ENCODE data around the gene ZMYND8.

ZMYND8 gene

GRCh38 chr20:47250360-47250759 is 106.1 kb downstream of the ZMYND8 start:
- Histone ChIP-seq H3K27me3 (ENCODE audit: control insufficient read depth in 3 of 3, insufficient read depth in 3 of 3, low read depth in 1 of 3, low read length in 3 of 3) (no peaks in the 10 kb centered on the region), H2BK15ac (ENCODE audit: low read length) (no peak overlapping the region), H4K91ac (ENCODE audit: low read depth, low read length, poor library complexity) (no peak overlapping the region), H3K14ac (ENCODE audit: low read length) (no peak overlapping the region), H3K4me1 (ENCODE audit: control insufficient read depth in 2 of 2, insufficient read depth in 1 of 2, low read depth in 1 of 2, low read length in 2 of 2) (no peaks in the 10 kb centered on the region), H3K79me1 (ENCODE audit: low read depth, low read length) (no peaks in the 10 kb centered on the region), H3K36me3 (replicated peaks in 1 of 2; ENCODE audit: control insufficient read depth in 2 of 2, insufficient read depth in 2 of 2, low read length in 2 of 2) (peaks cover 38 to 100% of the 10 kb centered on the region in 2 donors), H3K4me3 (ENCODE audit: low read length in 2 of 2) (no peak overlapping the region), H3K4ac (ENCODE audit: low read length) (no peak overlapping the region), H2BK5ac (ENCODE audit: low read length) (no peak overlapping the region), H3K18ac (ENCODE audit: low read length) (no peak overlapping the region), H3K9me3 (replicated peaks in 1 of 2; ENCODE audit: control insufficient read depth in 2 of 2, insufficient read depth in 1 of 2, low read depth in 1 of 2, low read length in 2 of 2) (no peaks in the 10 kb centered on the region), H3K9ac (ENCODE audit: low read depth, low read length, poor library complexity) (no peak overlapping the region), H2BK120ac (ENCODE audit: low read depth, low read length) (no peak overlapping the region), H3K27ac (replicated peaks; ENCODE audit: low read length) (no peak overlapping the region), H3K4me2 (ENCODE audit: insufficient read depth, low read length, poor library complexity, severe bottlenecking) (no peak overlapping the region), H2BK12ac (ENCODE audit: low read length) (no peak overlapping the region), H3K23ac (ENCODE audit: low read depth, low read length, poor library complexity) (no peak overlapping the region), H2AFZ (ENCODE audit: low read length) (no peak overlapping the region), H4K8ac (ENCODE audit: low read depth, low read length) (no peak overlapping the region), H2AK5ac (ENCODE audit: low read depth, low read length) (no peak overlapping the region)
- no peak for DNase-seq (ENCODE audit: low spot score)
- WGBS, 2 donors (ENCODE audit: extremely low coverage in 2 of 2, insufficient read length in 2 of 2, insufficient replicate concordance in 1 of 2): no CpG with 5 or more reads among the region's 4 CpGs

- H3K79me1 ChIP-seq (ENCODE audit: low read depth, low read length): no peaks in the 10 kb centered on the region
- H3K36me3 ChIP-seq (replicated peaks in 1 of 2; ENCODE audit: control insufficient read depth in 2 of 2, insufficient read depth in 2 of 2, low read length in 2 of 2): peaks cover 40 to 100% of the 10 kb centered on the region in 2 donors
- no peak overlapping the region for H3K27ac ChIP-seq (replicated peaks; ENCODE audit: low read length)
- H3K18ac ChIP-seq (ENCODE audit: low read length): no peak overlapping the region
- H4K91ac ChIP-seq (ENCODE audit: low read depth, low read length, poor library complexity): no peak overlapping the region
- no peak overlapping the region for H3K4me3 ChIP-seq (ENCODE audit: low read length in 2 of 2)
- no peak overlapping the region for H3K23ac ChIP-seq (ENCODE audit: low read depth, low read length, poor library complexity)
- H3K27me3 ChIP-seq (ENCODE audit: control insufficient read depth in 3 of 3, insufficient read depth in 3 of 3, low read depth in 1 of 3, low read length in 3 of 3): no peaks in the 10 kb centered on the region
- H2BK15ac ChIP-seq (ENCODE audit: low read length): no peak overlapping the region
- no peak overlapping the region for H2AK5ac ChIP-seq (ENCODE audit: low read depth, low read length)
- no peak overlapping the region for H2BK12ac ChIP-seq (ENCODE audit: low read length)
- no peak overlapping the region for H3K4me2 ChIP-seq (ENCODE audit: insufficient read depth, low read length, poor library complexity, severe bottlenecking)
- H3K4ac ChIP-seq (ENCODE audit: low read length): no peak overlapping the region
- WGBS, 2 donors (ENCODE audit: extremely low coverage in 2 of 2, insufficient read length in 2 of 2, insufficient replicate concordance in 1 of 2): no CpG with 5 or more reads among the region's 4 CpGs
- H2AFZ ChIP-seq (ENCODE audit: low read length): no peak overlapping the region
- no peak overlapping the region for H3K14ac ChIP-seq (ENCODE audit: low read length)
- no peak for DNase-seq (ENCODE audit: low spot score)
- no peak overlapping the region for H2BK5ac ChIP-seq (ENCODE audit: low read length)
- H3K4me1 ChIP-seq (ENCODE audit: control insufficient read depth in 2 of 2, insufficient read depth in 1 of 2, low read depth in 1 of 2, low read length in 2 of 2): no peaks in the 10 kb centered on the region
- no peak overlapping the region for H3K9ac ChIP-seq (ENCODE audit: low read depth, low read length, poor library complexity)
- no peak overlapping the region for H4K8ac ChIP-seq (ENCODE audit: low read depth, low read length)
- H3K9me3 ChIP-seq (replicated peaks in 1 of 2; ENCODE audit: control insufficient read depth in 2 of 2, insufficient read depth in 1 of 2, low read depth in 1 of 2, low read length in 2 of 2): no peaks in the 10 kb centered on the region
- no peak overlapping the region for H2BK120ac ChIP-seq (ENCODE audit: low read depth, low read length)
Observed at GRCh38 chr20:47249913-47250312, 106.6 kb downstream of the ZMYND8 start.

GRCh38 chr20:47248448-47248966 is 108.0 kb downstream of the ZMYND8 start:
- no peak overlapping the region for H2BK120ac ChIP-seq (ENCODE audit: low read depth, low read length)
- no peak overlapping the region for H3K9ac ChIP-seq (ENCODE audit: low read depth, low read length, poor library complexity)
- no peaks in the 10 kb centered on the region for H3K79me1 ChIP-seq (ENCODE audit: low read depth, low read length)
- no peak overlapping the region for H3K4ac ChIP-seq (ENCODE audit: low read length)
- H2BK12ac ChIP-seq (ENCODE audit: low read length): no peak overlapping the region
- no peak overlapping the region for H3K14ac ChIP-seq (ENCODE audit: low read length)
- no peak overlapping the region for H3K27ac ChIP-seq (replicated peaks; ENCODE audit: low read length)
- H2AK5ac ChIP-seq (ENCODE audit: low read depth, low read length): no peak overlapping the region
- H4K8ac ChIP-seq (ENCODE audit: low read depth, low read length): no peak overlapping the region
- no peak overlapping the region for H3K4me2 ChIP-seq (ENCODE audit: insufficient read depth, low read length, poor library complexity, severe bottlenecking)
- no peak overlapping the region for H3K4me3 ChIP-seq (ENCODE audit: low read length in 2 of 2)
- H3K27me3 ChIP-seq (ENCODE audit: control insufficient read depth in 3 of 3, insufficient read depth in 3 of 3, low read depth in 1 of 3, low read length in 3 of 3): no peaks in the 10 kb centered on the region
- H4K91ac ChIP-seq (ENCODE audit: low read depth, low read length, poor library complexity): no peak overlapping the region
- H2AFZ ChIP-seq (ENCODE audit: low read length): no peak overlapping the region
- H3K36me3 ChIP-seq (replicated peaks in 1 of 2; ENCODE audit: control insufficient read depth in 2 of 2, insufficient read depth in 2 of 2, low read length in 2 of 2): peaks cover 36 to 100% of the 10 kb centered on the region in 2 donors
- no peak overlapping the region for H3K23ac ChIP-seq (ENCODE audit: low read depth, low read length, poor library complexity)
- WGBS, 2 donors (ENCODE audit: extremely low coverage in 2 of 2, insufficient read length in 2 of 2, insufficient replicate concordance in 1 of 2): no CpG with 5 or more reads among the region's 6 CpGs
- no peaks in the 10 kb centered on the region for H3K4me1 ChIP-seq (ENCODE audit: control insufficient read depth in 2 of 2, insufficient read depth in 1 of 2, low read depth in 1 of 2, low read length in 2 of 2)
- no peak overlapping the region for H2BK5ac ChIP-seq (ENCODE audit: low read length)
- DNase-seq (ENCODE audit: low spot score): no peak
- no peak overlapping the region for H2BK15ac ChIP-seq (ENCODE audit: low read length)
- H3K9me3 ChIP-seq (replicated peaks in 1 of 2; ENCODE audit: control insufficient read depth in 2 of 2, insufficient read depth in 1 of 2, low read depth in 1 of 2, low read length in 2 of 2): no peaks in the 10 kb centered on the region
- no peak overlapping the region for H3K18ac ChIP-seq (ENCODE audit: low read length)

- H2BK12ac ChIP-seq (ENCODE audit: low read length): no peak overlapping the region
- peaks cover 35 to 100% of the 10 kb centered on the region in 2 donors for H3K36me3 ChIP-seq (replicated peaks in 1 of 2; ENCODE audit: control insufficient read depth in 2 of 2, insufficient read depth in 2 of 2, low read length in 2 of 2)
- no peak overlapping the region for H2AFZ ChIP-seq (ENCODE audit: low read length)
- no peak overlapping the region for H3K27ac ChIP-seq (replicated peaks; ENCODE audit: low read length)
- H3K14ac ChIP-seq (ENCODE audit: low read length): no peak overlapping the region
- no peak overlapping the region for H3K9ac ChIP-seq (ENCODE audit: low read depth, low read length, poor library complexity)
- no peaks in the 10 kb centered on the region for H3K4me1 ChIP-seq (ENCODE audit: control insufficient read depth in 2 of 2, insufficient read depth in 1 of 2, low read depth in 1 of 2, low read length in 2 of 2)
- H2BK5ac ChIP-seq (ENCODE audit: low read length): no peak overlapping the region
- H2BK15ac ChIP-seq (ENCODE audit: low read length): no peak overlapping the region
- no CpG with 5 or more reads among the region's 1 CpG for WGBS, 2 donors (ENCODE audit: extremely low coverage in 2 of 2, insufficient read length in 2 of 2, insufficient replicate concordance in 1 of 2)
- no peak for DNase-seq (ENCODE audit: low spot score)
- no peak overlapping the region for H4K91ac ChIP-seq (ENCODE audit: low read depth, low read length, poor library complexity)
- H3K18ac ChIP-seq (ENCODE audit: low read length): no peak overlapping the region
- no peak overlapping the region for H2BK120ac ChIP-seq (ENCODE audit: low read depth, low read length)
- H3K4me3 ChIP-seq (ENCODE audit: low read length in 2 of 2): no peak overlapping the region
- H4K8ac ChIP-seq (ENCODE audit: low read depth, low read length): no peak overlapping the region
- H3K4me2 ChIP-seq (ENCODE audit: insufficient read depth, low read length, poor library complexity, severe bottlenecking): no peak overlapping the region
- no peaks in the 10 kb centered on the region for H3K79me1 ChIP-seq (ENCODE audit: low read depth, low read length)
- H3K4ac ChIP-seq (ENCODE audit: low read length): no peak overlapping the region
- no peak overlapping the region for H2AK5ac ChIP-seq (ENCODE audit: low read depth, low read length)
- no peaks in the 10 kb centered on the region for H3K9me3 ChIP-seq (replicated peaks in 1 of 2; ENCODE audit: control insufficient read depth in 2 of 2, insufficient read depth in 1 of 2, low read depth in 1 of 2, low read length in 2 of 2)
- no peaks in the 10 kb centered on the region for H3K27me3 ChIP-seq (ENCODE audit: control insufficient read depth in 3 of 3, insufficient read depth in 3 of 3, low read depth in 1 of 3, low read length in 3 of 3)
- H3K23ac ChIP-seq (ENCODE audit: low read depth, low read length, poor library complexity): no peak overlapping the region
Observed at GRCh38 chr20:47247972-47248371, 108.5 kb downstream of the ZMYND8 start.

All from neuronal stem cell (in vitro differentiated cells).